Uterus (tissue), 4 donors: Measurements from ENCODE around the gene STK33. TPM values are rescaled to one million over a fixed set of nuclear protein-coding genes. Genes with fewer than 3 reads are reported as not detected.

Experiments
- DNase-seq, 2 donors: peaks; one replicate each; pipeline ENCODE4 v3.0.0-alpha.2; 2019 to 2020
- H3K27ac ChIP-seq, 2 donors: fragments of 200-600 bp; sonication (generic); 1 replicate in 1 of 2; 2 replicates in 1 of 2; pipeline ENCODE4 v1.5.1; 2016 to 2018
- H3K27me3 ChIP-seq, 2 donors: fragments of 200-600 bp; sonication (generic); one replicate each; pipeline ENCODE4 v1.5.1; 2018 to 2019; ENCODE audit warnings: control low read depth in 1 of 2
- H3K36me3 ChIP-seq, 2 donors: fragments of 200-600 bp; sonication (generic); one replicate each; pipeline ENCODE4 v1.5.1; 2019; ENCODE audit warnings: control low read depth in 1 of 2
- H3K4me1 ChIP-seq, 2 donors: fragments of 200-600 bp; sonication (generic); one replicate each; pipeline ENCODE4 v1.5.1; 2018 to 2019; ENCODE audit warnings: control low read depth in 1 of 2
- H3K4me3 ChIP-seq, 2 donors: fragments of 200-600 bp; sonication (generic); 1 replicate in 1 of 2; 2 replicates in 1 of 2; pipeline ENCODE4 v1.5.1; 2018 to 2019; ENCODE audit warnings: mild to moderate bottlenecking in 1 of 2
- H3K9me3 ChIP-seq, 2 donors: fragments of 200-600 bp; sonication (generic); one replicate each; pipeline ENCODE4 v1.5.1; 2019; ENCODE audit warnings: control low read depth in 1 of 2
- CTCF ChIP-seq, 4 experiments: fragments of 200-600 bp in 2 of 4; fragments of 450-650 bp in 2 of 4; sonication (generic) in 2 of 4; IDR thresholded peaks; one replicate each; pipeline ENCODE4 v1.5.1; 2016 to 2019; ENCODE audit warnings: antibody characterized with exemption in 4 of 4, mild to moderate bottlenecking in 2 of 4, moderate library complexity in 1 of 4
- POLR2A ChIP-seq, 2 donors: fragments of 450-650 bp; IDR thresholded peaks; one replicate each; pipeline ENCODE4 v1.6.1; 2016; ENCODE audit warnings: antibody characterized with exemption in 2 of 2, mild to moderate bottlenecking in 1 of 2, moderate library complexity in 1 of 2
- intact Hi-C: fragments of 100-400 bp; cut with DNase I; formaldehyde crosslinking; loops from one replicate; pipeline ENCODE4 v1.15.1; 2023; ENCODE audit warnings: low total_unique reads
- total RNA-seq, 4 donors: library from RNA; depleted of rRNA in 3 of 4; stranded (reverse); fragments of >200 nt in 3 of 4; gene quantifications; one replicate each; pipeline versions ENCODE4 v1.1.0 to v1.2.4, GENCODE V29; 2014 to 2023
- donor health status: DM: yes; HTN: yes; CAD: no.

Gene STK33
- total RNA-seq, 4 donors from 2014 or later: 12.4 to 30.7 (median 30.2) TPM

GRCh38 chr11:8624698-8625097 lies 30.7 kb upstream of the STK33 start:
- Histone ChIP-seq H3K27me3 (no peaks in the 10 kb centered on the region), H3K4me1 (no peaks in the 10 kb centered on the region), H3K36me3 (no peaks in the 10 kb centered on the region), H3K27ac (no peak overlapping the region), H3K4me3 (no peak overlapping the region), H3K9me3 (no peaks in the 10 kb centered on the region)
- no peak for DNase-seq
- TF ChIP-seq CTCF (IDR thresholded peaks at IDR 0.05): no peak
- TF ChIP-seq POLR2A (IDR thresholded peaks at IDR 0.05): no peak
- intact Hi-C loops: no loop called here

DNA sequence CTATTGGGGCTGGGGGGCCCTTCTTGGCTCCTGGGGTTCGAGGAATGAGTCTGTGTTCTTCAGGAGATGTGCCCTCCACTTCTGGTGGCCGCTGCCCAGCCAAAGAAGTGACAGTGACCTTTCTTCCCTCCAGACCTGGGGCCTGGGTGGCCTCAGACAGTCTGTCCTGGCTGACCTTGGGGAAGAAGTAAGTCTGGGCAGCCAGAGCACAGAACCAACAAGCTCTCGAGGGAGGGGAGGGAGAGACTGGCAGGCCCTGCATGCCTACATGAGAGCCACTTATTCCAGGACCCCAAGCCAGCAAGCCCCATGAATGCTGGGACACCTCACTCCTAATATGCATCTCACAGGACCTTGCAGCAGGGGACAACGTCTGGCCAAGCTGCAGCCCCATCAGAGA lies 27.1 kb upstream of the STK33 start:
- no peak for DNase-seq
- intact Hi-C loops: no loop called here
- Histone ChIP-seq H3K9me3 (no peaks in the 10 kb centered on the region), H3K27me3 (no peaks in the 10 kb centered on the region), H3K4me1 (no peaks in the 10 kb centered on the region), H3K27ac (no peak overlapping the region), H3K36me3 (no peaks in the 10 kb centered on the region), H3K4me3 (no peak overlapping the region)
- TF ChIP-seq CTCF (IDR thresholded peaks at IDR 0.05) (no peak), POLR2A (IDR thresholded peaks at IDR 0.05) (no peak)

DNA sequence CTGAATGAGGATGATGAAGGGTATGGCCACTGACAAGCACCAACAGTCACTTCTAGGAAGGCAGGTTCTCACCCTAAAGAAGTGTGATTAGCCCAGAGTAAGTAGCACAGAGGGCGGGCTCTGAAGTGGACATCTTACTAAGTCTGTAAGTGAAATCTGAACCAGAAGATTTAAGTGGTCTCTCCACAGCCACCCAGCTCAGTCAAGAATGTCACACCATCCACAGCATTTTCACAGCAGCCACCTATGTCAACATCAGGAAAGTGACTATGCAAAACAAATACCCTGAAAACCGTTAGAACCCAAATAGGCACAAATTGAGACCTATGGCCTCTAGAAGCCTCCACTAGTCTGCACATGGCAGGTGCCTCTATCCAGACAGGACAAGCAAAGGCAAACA lies 23.0 kb upstream of the STK33 start:
- DNase-seq: no peak
- Histone ChIP-seq H3K4me1 (no peaks in the 10 kb centered on the region), H3K27me3 (no peaks in the 10 kb centered on the region), H3K27ac (no peak overlapping the region), H3K9me3 (no peaks in the 10 kb centered on the region), H3K36me3 (no peaks in the 10 kb centered on the region), H3K4me3 (no peak overlapping the region)
- TF ChIP-seq POLR2A (IDR thresholded peaks at IDR 0.05) (no peak), CTCF (IDR thresholded peaks at IDR 0.05) (no peak)
- intact Hi-C loops: no loop called here

- no peaks in the 10 kb centered on the region for H3K4me1 ChIP-seq
- no peaks in the 10 kb centered on the region for H3K36me3 ChIP-seq
- no peaks in the 10 kb centered on the region for H3K9me3 ChIP-seq
- H3K27ac ChIP-seq: no peak overlapping the region
- no peak overlapping the region for H3K4me3 ChIP-seq
- DNase-seq: no peak
- no peaks in the 10 kb centered on the region for H3K27me3 ChIP-seq
- intact Hi-C loops: no loop called here
- TF ChIP-seq POLR2A (IDR thresholded peaks at IDR 0.05) (no peak), CTCF (IDR thresholded peaks at IDR 0.05) (no peak)
These were observed 21.4 kb upstream of the STK33 start for GRCh38 chr11:8615291-8616032.

GRCh38 chr11:8614497-8614896 lies 20.5 kb upstream of the STK33 start:
- no peaks in the 10 kb centered on the region for H3K36me3 ChIP-seq
- DNase-seq: no peak
- intact Hi-C loops: no loop called here
- H3K4me1 ChIP-seq: no peaks in the 10 kb centered on the region
- no peak overlapping the region for H3K4me3 ChIP-seq
- H3K9me3 ChIP-seq: no peaks in the 10 kb centered on the region
- TF ChIP-seq CTCF (IDR thresholded peaks at IDR 0.05) (no peak), POLR2A (IDR thresholded peaks at IDR 0.05) (no peak)
- no peaks in the 10 kb centered on the region for H3K27me3 ChIP-seq
- H3K27ac ChIP-seq: no peak overlapping the region
